GM18507 (cell line): ENCODE results near the gene CAMTA1.
"Not testable (repeated sequence)": the region's sequence is repeated elsewhere in the genome, so short reads cannot be mapped to it uniquely, and the experiment has no call there.

Source experiments
- DNase-seq: peaks from one replicate; pipeline ENCODE4 v3.0.0; 2011; ENCODE audit warnings: low read depth; ENCODE audit not compliant: insufficient read length; ENCODE audit errors: extremely low spot score
- FAIRE-seq: peaks from 2 replicates; lab custom pipeline; 2011; peaks lifted over from hg19 to GRCh38; lab: Jason Lieb, UNC

Gene CAMTA1

GRCh38 chr1:7140251-7140650 is 355.0 kb downstream of the CAMTA1 start:
- FAIRE-seq (no peak), DNase-seq (no peak)

- no peak for DNase-seq
- FAIRE-seq, result no peak
Observed at GRCh38 chr1:7145947-7146346, 360.7 kb downstream of the CAMTA1 start.

- no peak for FAIRE-seq
- no peak for DNase-seq
Observed at GRCh38 chr1:7146710-7147109, 361.5 kb downstream of the CAMTA1 start.

GRCh38 chr1:7147581-7148282 is 362.5 kb downstream of the CAMTA1 start:
- not testable (repeated sequence) for DNase-seq, FAIRE-seq

- DNase-seq (no peak), FAIRE-seq (no peak)
Observed at GRCh38 chr1:7149080-7149838, 364.0 kb downstream of the CAMTA1 start.

- no peak for DNase-seq
Observed at GRCh38 chr1:7150724-7151280, 365.5 kb downstream of the CAMTA1 start.

GRCh38 chr1:7151978-7152377 is 366.7 kb downstream of the CAMTA1 start:
- FAIRE-seq (no peak), DNase-seq (no peak)

More at GRCh38 chr1:7150724-7151280, 365.5 kb downstream of the CAMTA1 start:
- FAIRE-seq, result no peak

- DNase-seq, result no peak
- no peak for FAIRE-seq
Observed at GRCh38 chr1:7152655-7153054, 367.4 kb downstream of the CAMTA1 start.

- FAIRE-seq (no peak), DNase-seq (no peak)
Observed at GRCh38 chr1:7153464-7153863, 368.2 kb downstream of the CAMTA1 start.

GRCh38 chr1:7159116-7159781 is 374.0 kb downstream of the CAMTA1 start:
- FAIRE-seq, result no peak
- no peak for DNase-seq

- not testable (repeated sequence) for DNase-seq, FAIRE-seq
Observed at GRCh38 chr1:7168554-7168953, 383.3 kb downstream of the CAMTA1 start.

- FAIRE-seq, result no peak
Observed at GRCh38 chr1:7171168-7171567, 385.9 kb downstream of the CAMTA1 start.

GRCh38 chr1:7171574-7171973 is 386.3 kb downstream of the CAMTA1 start:
- no peak for FAIRE-seq
- no peak for DNase-seq

More at GRCh38 chr1:7171168-7171567, 385.9 kb downstream of the CAMTA1 start:
- DNase-seq, result no peak

- DNase-seq (no peak), FAIRE-seq (no peak)
Observed at GRCh38 chr1:7172804-7173203, 387.6 kb downstream of the CAMTA1 start.

- DNase-seq (no peak), FAIRE-seq (no peak)
Observed at GRCh38 chr1:7174561-7174960, 389.3 kb downstream of the CAMTA1 start.

- no peak for FAIRE-seq
Observed at GRCh38 chr1:7174980-7175906, 390.0 kb downstream of the CAMTA1 start.

GRCh38 chr1:7177021-7177420 is 391.8 kb downstream of the CAMTA1 start:
- no peak for DNase-seq
- FAIRE-seq, result no peak

More at GRCh38 chr1:7174980-7175906, 390.0 kb downstream of the CAMTA1 start:
- DNase-seq, result no peak

GRCh38 chr1:7177438-7178146 is 392.3 kb downstream of the CAMTA1 start:
- DNase-seq, result no peak
- no peak for FAIRE-seq
